CD4-positive, alpha-beta T cell treated with Interleukin-6 for 4 hours (primary cell): ENCODE data around the gene ARHGAP15.

Source experiments
- DNase-seq: peaks from one replicate; pipeline ENCODE4 v3.0.0-alpha.2; 2020; ENCODE audit warnings: mixed read lengths

ARHGAP15 gene

DNA sequence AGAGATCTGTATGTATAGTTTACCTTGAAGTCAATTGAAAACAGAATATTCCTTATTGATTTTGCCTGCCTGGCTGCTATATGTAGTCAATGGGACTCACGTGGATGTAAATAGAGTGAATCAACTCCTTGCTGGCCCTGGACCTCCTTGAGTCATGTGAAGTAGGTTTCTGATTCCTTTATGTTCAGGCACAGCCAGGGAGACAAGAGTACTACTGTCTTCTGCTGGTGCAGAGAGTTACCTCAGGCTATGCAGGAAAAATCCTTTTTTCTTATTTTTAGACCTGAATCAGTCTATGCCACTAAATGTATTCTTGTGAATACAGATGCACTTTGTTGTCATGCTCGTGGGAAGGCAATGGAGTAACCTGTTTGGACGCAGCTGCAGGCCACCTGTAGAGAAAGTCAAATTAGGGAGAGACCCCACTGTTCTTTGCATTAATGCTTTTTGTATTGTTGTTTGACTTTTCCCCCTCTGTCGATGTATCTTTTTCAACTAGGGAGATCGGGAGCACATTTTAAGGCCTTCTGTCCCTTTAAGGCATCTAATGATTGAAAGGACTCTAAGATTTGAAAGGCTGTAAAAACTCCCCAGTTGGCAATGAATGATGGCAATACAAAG lies 473.9 kb downstream of the ARHGAP15 start:
- no peak for DNase-seq

- DNase-seq: no peak
These were observed 474.8 kb downstream of the ARHGAP15 start for GRCh38 chr2:143603846-143604565.

GRCh38 chr2:143604566-143604959 lies 475.3 kb downstream of the ARHGAP15 start:
- DNase-seq: no peak

DNA sequence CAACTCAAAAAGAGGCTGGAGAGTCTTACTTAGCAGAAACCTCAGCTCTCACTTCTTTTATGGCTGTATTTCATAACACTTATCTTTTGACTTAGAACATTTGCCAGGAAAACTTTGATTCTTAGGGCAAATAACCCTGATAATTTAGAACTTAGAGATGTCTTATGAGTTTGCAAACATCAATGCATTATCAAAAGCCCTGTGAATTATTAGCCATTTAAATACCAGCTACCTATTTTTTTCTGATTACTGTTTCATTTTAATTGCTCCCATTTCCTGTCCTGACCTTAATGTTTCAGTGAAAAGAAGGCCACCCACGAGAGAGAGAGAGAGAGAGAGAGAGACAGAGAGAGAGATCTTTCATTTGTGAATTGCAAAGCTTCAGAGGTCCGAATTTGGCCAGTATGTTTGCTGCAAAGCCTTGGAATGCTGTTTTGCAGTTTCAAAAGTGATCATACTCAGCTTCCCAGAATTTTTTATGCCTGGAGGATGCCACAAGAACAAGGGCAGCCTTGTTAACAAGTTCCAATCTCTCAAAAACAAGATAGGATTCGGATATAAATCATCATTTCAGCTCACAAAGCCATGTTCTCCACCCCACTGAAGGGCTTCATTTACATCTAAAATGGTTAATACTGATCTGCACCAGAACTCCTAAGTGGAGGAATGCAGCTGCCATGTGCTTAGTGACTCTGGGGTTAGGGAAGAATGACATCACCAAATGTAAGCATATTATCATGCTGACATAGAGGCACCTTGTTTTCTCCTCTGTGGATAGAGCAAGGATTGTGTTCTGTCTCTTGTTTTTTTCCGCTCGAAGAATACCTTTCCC lies 478.2 kb downstream of the ARHGAP15 start:
- no peak for DNase-seq

GRCh38 chr2:143608063-143608423 lies 478.8 kb downstream of the ARHGAP15 start:
- no peak for DNase-seq

DNA sequence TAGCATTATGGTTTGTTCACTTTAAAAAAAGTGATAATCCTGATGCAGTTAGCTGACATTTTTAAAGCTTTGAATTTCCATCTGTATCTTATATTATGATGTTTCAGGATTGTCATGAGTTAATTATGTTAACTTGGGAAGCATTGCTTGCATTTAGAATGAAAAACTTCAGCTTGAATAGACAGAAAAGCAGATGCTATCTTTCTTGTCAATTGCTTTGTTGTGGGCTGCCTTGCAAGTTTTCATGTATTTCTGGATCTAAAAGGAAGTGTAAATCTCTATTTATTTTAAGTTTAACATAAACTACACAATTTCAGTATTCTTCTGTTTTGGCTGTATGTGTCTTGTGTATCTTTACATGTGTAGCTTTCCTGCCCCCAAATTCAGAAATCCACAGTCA lies 479.5 kb downstream of the ARHGAP15 start:
- no peak for DNase-seq

DNA sequence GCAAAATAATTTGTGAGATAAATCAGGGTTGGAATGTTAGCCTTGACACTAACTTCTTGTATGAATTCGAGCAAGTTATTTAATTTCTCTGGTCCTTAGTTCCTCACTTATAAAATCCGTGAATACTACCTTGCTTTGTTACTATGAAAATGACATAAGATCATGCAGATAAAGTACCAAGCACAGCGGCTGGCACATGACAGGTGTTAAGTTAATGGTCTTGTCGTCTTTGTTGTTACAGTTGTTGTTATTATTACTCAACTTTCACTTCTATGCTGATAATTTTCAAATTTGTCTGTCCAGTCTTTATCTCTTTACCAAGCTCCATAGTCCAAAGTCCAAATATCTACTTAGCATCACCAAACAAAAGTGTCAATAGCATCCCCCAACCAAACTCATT lies 482.1 kb downstream of the ARHGAP15 start:
- DNase-seq: no peak

DNA sequence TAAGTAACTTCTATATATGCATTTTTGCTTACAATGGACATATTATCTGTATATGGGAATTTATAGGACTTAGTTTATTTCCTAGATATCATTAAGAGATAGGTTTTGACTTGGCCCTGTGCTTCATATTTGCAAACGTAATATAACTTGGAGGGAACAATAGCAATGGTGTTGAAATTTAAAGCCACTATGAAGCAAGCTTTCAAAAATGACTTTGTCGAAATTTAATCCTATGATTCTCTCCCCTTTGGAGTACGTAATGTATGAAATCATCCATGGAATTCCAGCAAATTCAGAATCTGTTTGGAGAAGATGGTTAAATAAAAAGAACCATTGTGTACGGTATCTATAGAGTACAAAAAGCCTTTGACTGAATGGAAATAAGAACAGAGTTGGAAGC lies 486.3 kb downstream of the ARHGAP15 start:
- no peak for DNase-seq

DNA sequence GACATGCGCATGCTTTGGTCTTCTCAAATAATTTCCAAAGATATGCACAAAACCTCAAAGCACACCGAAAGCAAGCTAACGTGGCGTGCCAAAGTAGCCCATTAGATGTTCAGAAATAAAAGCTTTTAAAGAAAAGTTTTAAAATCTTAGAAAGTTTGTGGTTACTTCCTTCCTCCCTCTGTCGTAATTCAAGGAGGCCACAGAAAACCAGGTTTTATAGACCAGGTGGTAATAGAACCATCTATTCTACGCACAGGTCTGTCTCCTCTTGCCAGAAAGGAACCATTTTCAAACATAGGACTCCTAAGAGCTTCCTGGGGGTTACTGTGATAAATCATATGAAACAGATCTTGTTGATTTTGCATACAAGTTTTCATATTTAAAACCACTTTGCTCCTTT lies 487.2 kb downstream of the ARHGAP15 start:
- no peak for DNase-seq

DNA sequence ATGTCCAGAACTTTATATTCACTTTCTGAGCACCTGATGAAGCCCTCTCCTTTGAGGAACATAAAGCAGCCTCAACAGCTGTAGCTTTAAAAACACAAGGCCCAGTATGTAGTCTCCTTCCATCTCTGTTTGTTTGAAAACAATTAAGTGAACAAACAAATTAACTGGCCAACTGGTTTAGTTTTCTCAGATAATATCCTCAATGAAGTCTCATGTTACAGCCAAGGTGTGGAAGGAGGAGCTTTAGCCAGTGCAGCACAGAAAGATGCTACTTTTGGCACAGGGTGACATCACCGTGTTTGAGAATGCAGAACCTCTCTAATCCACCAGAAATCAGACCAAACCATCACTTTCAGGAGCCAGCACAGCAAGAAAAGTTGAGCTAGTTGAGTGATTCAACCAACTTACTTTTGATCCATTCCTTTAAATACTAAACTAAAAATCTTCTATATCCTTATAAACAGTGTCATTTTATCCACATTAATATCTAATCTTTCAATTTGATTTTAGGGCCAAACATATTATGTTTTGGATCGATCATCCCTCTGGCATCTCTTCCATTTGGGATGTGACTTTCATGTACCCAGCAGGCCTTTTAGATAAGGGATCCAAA lies 488.7 kb downstream of the ARHGAP15 start:
- DNase-seq: no peak

- no peak for DNase-seq
These were observed 492.9 kb downstream of the ARHGAP15 start for GRCh38 chr2:143622106-143622505.

- no peak for DNase-seq
These were observed 494.2 kb downstream of the ARHGAP15 start for GRCh38 chr2:143623231-143623908.

GRCh38 chr2:143623909-143624260 lies 494.7 kb downstream of the ARHGAP15 start:
- no peak for DNase-seq

GRCh38 chr2:143629340-143629739 lies 500.1 kb downstream of the ARHGAP15 start:
- DNase-seq: no peak

DNA sequence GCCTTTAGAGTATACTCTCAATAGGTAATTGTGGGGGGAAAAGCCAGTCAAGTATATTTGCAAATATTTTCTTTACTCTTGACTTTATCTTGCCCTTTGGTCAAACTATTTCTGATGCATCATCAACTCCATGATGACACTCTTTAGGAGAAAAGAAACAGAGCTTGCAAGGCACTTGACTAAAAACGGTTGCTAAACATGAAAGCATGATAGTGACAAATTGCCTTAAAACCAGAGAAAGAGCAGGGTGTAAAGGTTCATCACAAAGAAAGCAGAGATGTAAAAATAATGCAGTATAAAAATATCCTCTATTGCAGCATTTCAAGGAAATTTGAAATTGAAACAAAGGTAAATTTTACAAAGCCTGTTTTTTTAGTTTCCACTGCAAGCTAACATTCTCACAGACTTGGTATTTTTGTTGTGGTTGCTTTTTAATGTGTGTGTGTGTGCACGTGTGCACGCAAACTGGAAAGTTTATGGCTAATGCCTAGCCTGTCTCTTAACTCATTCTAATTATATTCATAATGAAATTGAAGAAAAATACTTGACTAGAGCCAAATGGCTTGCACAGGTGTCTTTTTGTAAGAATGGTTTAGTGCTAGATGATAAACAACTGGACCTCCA lies 503.6 kb downstream of the ARHGAP15 start:
- DNase-seq: no peak

GRCh38 chr2:143633419-143633818 lies 504.2 kb downstream of the ARHGAP15 start:
- no peak for DNase-seq

DNA sequence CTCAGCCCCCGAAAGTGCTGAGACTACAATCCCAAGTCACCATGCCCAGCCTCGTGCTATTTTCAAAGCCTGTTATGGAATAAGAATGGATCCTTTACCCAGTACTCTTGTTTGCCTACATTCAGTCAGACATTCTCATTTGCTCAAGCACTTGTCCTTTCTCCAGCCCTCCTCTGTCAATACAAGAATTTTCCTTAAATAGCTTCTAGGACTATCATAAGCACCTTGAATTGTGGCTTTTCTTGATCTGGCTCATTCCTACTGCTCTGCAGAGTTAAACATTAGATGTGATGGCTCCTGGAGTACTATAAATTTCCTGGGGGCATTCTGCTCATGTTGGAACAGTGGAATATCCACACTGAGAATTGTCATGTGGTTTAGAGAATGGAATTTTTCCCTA lies 506.1 kb downstream of the ARHGAP15 start:
- DNase-seq: no peak

DNA sequence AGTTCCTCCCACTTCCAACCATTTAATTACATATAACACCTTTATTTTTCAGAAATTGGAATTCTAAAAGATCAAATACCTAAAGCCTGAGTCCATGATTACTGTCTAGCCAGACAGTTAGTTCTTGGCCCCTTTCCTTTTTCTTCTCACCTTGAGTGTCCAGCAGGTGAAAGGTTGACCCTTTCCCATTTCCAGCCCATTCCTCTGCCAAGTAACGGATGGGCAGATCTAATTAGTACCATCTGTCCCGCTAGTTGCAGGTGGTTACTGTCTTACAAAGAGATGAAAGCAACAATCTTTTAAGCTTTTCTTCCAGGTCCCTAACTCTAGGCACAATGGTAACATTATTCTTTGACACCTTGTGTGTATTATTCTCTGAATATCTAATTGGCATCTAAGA lies 506.7 kb downstream of the ARHGAP15 start:
- DNase-seq: no peak

- no peak for DNase-seq
These were observed 511.6 kb downstream of the ARHGAP15 start for GRCh38 chr2:143640826-143641225.

DNA sequence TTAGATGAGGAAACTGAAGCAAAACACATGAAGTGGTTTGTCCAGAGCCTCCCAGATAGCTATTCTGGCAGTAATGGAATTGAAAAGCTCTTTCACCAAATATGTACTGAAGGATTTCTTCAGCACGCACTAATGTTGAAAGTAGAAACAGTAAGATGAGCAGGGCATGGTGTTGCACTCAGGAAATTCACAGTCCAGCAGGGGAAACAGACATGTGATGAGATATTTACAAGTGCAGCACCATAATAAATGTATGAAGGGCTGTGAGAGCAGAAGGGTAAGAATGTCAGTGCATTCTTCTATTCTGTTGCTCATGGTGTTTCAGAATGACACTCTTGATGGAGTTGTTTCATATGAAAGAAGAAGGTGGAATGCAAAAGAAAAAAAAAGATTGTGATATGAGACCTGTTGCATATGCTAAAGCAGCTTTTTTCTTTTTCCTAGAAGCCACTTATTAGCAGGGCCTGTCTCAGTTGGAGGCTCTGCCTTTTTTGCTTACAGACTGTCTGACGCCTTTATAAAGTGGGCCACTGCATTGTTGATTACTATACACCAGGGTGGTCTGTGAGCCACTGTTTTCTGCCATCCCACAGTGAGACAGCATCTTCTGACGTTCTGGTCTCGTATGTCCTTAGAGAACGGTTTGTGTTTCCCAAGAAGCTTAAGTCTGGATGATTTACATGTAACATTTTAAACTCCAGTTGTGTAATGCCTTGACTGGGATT lies 516.9 kb downstream of the ARHGAP15 start:
- no peak for DNase-seq

GRCh38 chr2:143649226-143649740 lies 520.1 kb downstream of the ARHGAP15 start:
- DNase-seq: no peak

DNA sequence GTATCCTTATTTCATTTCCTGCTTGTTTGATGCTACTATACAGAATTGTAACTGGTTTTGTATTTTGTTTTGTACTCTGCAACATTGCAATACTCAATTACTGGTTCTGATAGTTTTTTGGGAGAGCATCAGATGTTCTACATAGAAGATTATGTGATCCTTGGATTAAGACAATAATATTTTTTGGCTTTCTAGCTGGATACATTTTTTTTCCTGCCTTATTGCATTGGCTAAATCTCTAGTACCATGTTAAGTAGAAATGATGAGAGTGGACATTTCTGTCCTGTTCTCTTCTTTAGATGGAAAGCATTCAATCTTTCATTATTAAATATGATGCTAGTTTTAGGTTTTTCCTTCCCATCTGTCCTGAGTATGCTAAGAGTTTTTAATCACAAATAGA lies 523.5 kb downstream of the ARHGAP15 start:
- no peak for DNase-seq
